IPS-11a (cell line): Measurements from ENCODE around the gene MGA.

Source experiments
- H3K4me3 ChIP-seq: one replicate; pipeline ENCODE4 v1.5.1; 2013; ENCODE audit warnings: low read depth, low read length, control low read depth

The MGA gene

GRCh38 chr15:41656188-41656587, 4.0 kb upstream of the MGA start:
- H3K4me3 ChIP-seq, result no peak overlapping the region

GRCh38 chr15:41658689-41659088, 1.5 kb upstream of the MGA start:
- H3K4me3 ChIP-seq, result no peak overlapping the region

DNA sequence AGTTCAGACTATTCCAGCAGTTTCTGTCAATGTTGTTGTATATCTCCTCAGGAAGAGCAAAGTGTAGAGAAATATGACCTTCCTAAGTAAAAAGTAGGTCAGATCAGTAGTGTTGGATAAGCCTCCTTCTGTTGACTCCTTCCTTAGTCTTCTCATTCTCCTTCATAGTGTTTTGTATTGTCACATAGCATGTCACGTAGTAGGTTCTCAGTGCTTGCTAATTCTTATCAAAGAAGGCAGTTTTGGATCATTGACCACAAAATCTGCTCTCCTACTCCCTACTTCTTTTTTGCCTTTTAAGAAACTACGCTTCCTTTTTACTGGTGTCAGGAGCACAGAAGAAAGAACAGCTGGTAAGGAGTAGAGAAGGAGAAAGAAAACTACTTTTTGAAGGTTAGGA, 1.0 kb upstream of the MGA start:
- peak overlapping the region; percentile 77 for H3K4me3 ChIP-seq

DNA sequence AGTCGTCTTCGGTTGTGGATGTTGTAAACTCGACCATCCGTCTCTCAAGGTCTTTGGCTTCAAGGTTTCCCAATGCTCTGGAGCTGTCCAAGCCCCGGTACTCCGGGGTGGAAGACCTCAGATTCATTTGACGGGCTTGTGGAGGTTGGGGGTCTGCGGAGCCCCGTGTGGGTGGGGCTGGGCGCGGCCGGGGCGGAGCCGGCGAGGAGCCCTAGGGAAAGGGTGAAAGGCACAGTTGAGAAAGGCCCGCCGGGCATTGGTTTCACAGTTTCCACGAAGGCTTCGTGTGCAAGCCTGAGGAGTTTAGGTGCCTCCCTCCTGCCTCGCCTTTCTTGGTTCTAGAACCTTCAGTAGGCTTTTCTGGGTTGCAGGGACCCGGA, 360 bp upstream of the MGA start:
- H3K4me3 ChIP-seq, result peak overlapping the region; percentile 77

- H3K4me3 ChIP-seq, result peak overlapping the region; percentile 77
Observed at GRCh38 chr15:41661078-41661517, 893 bp downstream of the MGA start.

DNA sequence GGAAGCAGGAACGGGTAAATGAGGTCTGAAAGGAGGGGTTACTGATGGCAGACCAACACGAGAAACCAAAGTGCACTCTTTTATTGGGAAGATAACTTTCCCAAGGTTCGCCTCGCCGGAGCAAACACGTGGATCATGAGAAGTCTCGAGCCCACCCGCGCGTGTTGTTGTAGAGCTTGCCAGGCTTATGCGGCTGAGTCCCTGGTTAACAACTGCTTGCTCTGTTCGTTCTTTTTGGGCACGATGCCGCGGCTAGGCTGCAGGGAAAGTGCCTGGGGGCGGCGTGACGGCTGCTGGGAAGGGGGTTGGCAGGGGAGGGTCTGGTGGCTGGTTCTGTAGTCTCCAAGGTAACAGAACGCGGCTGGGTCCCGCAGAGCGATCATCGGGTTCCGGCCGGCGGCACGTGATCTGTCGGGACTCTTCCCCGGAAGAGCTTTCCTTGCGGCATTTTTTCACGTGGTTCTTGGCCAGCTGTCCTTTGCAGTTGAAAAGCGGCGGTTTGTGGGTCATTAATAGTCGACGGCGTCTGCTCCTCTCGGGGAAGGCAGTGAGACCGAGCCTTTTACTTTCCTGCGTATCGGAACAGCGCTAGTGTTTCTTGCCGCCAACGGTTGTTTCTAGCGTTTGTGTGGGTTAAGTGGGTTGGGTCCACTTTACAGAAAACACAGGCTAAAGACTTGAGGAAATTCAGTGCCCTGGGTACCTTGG, 1.5 kb downstream of the MGA start:
- H3K4me3 ChIP-seq, result peak overlapping the region; percentile 77

DNA sequence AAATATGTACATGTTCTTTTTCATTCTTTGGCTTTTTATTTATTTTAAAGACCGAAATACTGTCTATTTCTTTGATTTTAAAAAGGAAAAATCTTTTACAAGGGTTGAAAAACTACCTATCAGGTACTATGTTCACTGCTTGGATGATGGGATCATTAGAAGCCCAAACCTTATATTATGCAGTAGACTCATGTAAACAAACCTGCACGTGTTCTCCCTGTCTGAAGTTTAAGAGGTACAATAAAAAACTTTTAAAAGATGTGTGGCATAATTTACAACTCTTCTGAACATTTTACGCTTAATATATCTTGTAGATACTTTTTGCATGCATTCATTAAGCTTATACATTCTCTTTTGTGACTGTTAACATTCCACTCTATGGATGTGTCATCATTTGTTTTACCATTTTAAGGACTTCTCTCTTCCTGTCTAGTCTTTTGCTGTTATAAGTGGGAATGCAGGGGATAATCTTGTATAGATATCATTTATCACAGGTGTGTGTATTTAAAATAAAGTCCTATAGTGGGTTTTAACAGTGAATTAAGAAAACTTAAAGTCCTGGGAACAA, 6.2 kb downstream of the MGA start:
- no peak overlapping the region for H3K4me3 ChIP-seq

- H3K4me3 ChIP-seq, result no peak overlapping the region
Observed at GRCh38 chr15:41669701-41670100, 9.5 kb downstream of the MGA start.

DNA sequence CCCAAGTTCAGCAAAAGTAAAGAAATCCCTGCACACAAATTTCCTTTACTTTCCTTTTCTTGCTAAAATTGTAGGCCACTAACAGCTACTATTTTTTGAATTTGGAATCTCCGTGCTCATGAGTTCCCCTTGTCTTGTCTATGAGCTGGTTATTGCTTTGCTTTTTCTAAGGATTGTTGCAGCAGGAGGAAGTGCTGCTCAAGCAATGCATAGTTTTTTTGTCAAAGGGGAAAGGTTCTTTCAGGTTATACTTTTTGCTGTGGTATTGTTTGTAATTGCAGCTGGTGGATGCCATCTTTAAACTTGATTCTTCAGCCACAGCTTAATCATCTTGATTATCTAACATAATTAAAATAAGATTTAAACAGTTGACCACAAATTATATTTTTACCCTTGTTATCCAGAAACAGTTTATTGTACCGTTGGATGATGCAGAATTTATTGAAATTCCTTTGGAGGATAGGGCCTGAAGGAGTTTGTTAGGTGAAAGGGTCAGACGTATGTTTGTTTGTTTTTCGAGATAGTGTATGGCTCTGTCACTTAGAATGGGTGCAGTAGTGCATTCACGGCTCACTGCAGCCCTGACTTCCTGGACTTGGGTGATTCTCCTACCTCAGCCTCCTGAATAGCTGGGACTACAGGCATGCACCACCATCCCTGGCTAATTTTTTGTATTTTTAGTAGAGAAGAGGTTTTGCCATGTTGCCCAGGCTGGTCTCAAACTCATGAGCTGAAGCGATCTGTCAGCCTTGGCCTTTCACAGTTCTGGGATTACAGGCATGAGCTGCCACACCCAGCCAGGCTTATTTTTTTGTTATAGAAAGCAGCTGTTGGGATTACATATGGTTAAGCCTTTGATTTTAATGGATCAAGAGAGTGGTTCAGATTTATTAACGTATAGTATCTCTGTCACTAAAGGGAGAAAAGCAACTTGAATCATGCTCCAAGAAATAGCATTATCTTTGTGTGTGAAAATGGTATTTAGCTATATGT, 11.7 kb downstream of the MGA start:
- H3K4me3 ChIP-seq, result no peak overlapping the region

DNA sequence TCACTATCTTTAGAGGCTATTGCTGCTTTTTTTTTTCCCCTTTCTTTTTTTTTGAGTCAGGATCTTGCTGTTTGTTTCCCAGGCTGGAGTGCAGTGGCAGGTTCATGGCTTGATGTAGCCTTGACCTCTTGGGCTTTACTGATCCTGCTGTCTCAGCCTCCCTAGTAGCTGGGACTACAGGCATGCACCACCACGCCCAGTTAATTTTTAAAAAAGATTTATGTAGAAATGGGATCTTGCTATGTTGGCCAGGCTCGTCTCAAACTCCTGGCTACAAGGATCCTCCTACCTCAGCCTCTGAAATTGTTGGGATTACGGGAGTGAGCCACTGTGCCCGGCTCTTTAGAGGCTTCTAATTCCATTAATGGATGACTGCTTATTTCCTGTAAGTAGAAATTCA, 15.1 kb downstream of the MGA start:
- no peak overlapping the region for H3K4me3 ChIP-seq

DNA sequence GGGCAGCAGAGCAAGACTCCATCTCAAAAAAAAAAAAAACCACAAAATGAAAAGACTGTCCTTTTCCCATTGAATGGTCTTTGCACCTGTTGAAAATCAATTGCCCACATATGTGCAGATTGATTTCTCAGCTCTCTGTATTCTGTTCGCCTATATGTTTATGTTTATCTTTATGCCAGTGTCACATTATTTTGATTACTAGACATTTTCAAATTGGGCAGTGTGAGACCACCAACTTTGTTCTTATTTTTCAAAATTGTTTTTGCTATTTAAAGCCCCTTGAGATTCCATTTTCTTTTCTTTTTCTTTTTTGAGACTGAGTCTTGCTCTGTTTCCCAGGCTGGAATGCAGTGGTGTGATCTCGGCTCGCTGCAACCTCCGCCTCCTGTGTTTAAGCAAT, 18.5 kb downstream of the MGA start:
- H3K4me3 ChIP-seq, result no peak overlapping the region

GRCh38 chr15:41683955-41684354, 23.8 kb downstream of the MGA start:
- H3K4me3 ChIP-seq, result no peak overlapping the region

- no peak overlapping the region for H3K4me3 ChIP-seq
Observed at GRCh38 chr15:41688671-41689070, 28.5 kb downstream of the MGA start.

DNA sequence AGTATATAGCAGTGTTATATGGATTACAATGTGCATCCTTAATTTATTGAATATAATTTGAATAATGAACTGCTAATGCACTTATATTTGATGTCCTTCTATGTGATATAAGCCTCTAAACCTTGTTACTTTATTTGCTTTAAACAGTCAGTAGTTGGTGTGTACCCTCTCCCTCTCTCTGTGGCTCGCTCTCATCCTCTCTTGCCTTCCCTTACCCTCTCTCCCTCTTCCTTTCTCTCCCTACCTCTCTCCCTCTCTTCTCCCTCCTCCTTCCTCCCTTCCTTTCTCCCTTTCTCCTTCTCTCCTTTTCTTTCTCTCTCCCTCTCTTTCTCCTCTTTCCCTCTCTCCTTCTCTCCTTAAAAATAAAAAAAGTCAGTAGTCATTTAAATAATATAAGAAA, 28.9 kb downstream of the MGA start:
- H3K4me3 ChIP-seq, result no peak overlapping the region

DNA sequence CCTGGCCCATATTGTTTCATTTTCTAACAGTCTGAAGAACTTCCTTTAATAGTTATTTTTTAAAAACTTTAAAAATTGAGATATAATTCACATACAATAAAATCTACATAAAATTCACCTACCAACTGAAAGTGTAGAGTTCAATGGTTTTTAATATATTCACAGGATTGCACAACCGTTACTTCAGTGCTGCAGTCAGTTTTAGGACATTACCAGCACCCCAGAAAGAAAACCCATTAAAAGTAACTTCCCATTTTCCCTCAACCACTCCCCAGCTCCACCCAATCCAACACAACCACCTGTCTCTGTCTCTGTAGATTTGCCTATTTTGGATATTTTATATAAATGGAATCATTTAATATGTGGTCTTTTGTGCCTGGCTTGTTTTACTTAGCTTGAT, 29.6 kb downstream of the MGA start:
- no peak overlapping the region for H3K4me3 ChIP-seq

- H3K4me3 ChIP-seq, result no peak overlapping the region
Observed at GRCh38 chr15:41690636-41691035, 30.4 kb downstream of the MGA start.

GRCh38 chr15:41691471-41691870, 31.3 kb downstream of the MGA start:
- no peak overlapping the region for H3K4me3 ChIP-seq

DNA sequence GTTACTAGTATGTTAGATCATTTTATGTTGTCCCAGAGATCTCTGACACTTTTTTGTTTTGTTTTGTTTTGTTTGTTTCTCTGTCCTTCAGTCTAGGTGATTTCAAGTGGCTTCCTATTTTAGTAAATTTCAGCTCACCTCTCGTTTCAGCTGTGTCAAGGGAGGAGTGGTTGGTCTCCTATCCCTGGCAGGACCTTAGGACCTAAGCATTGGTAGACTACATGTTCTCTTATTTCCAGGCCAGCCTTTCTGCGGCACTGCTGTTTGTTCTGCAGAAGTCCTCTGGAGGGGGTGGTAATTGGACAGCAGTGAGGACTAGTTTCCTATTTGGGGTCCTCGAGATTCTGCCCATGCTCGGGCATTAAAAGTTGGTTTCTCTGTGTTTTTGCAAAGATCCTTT, 31.8 kb downstream of the MGA start:
- no peak overlapping the region for H3K4me3 ChIP-seq

DNA sequence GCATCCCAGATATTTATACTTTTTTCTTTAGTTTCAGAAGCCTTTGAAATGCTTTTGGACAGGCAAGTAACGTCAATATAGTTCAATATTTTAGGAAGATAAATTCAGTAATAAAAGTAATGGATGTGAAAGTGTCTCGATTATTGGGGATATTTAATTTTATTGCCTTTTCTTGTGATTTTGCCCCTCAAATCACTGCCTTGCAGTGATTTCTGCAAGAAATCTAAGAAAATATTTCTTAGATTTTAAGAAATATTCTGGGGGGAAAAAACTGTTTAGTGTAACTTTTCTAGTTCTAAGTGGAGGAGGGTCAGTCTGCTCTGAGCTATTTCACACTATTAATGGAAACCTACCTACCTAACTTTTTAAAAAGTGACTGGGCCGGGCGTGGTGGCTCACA, 33.6 kb downstream of the MGA start:
- H3K4me3 ChIP-seq, result no peak overlapping the region

DNA sequence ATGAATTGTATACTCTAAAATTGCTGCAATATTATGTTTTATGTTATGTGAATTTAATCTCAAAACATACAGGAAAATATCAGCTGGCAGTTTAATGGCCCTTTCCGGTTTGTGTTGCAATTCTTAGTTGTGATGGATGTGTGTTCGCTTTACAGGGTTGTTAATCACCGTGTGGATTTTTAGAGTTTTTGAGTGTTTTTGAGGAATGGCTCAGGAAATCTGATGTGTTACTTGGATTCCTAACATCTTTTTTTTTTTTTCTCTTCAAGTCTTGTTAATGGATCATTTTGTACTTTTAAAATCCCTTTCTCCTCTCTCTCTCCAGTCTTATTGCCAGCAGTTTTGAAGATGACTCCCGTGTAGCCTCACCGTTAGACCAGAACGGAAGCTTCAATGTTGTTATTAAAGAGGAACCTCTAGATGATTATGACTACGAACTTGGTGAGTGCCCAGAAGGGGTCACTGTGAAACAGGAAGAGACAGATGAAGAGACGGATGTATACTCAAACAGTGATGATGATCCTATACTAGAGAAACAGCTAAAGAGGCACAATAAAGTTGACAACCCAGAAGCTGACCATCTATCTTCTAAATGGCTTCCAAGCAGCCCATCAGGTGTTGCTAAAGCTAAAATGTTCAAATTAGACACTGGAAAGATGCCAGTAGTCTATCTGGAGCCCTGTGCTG, 35.7 kb downstream of the MGA start:
- no peak overlapping the region for H3K4me3 ChIP-seq

- no peak overlapping the region for H3K4me3 ChIP-seq
Observed at GRCh38 chr15:41698779-41699178, 38.6 kb downstream of the MGA start.
